HG03060 (cell line): Measurements from ENCODE around the gene ZNF621.
"Not testable (repeated sequence)": the region's sequence is repeated elsewhere in the genome, so short reads cannot be mapped to it uniquely, and the experiment has no call there.

Source experiments
- ATAC-seq: cut with Tn5 transposase; IDR thresholded peaks from one replicate; pipeline ENCODE4 v1.9.1; 2021; ENCODE audit warnings: low read depth, moderate number of reproducible peaks; ENCODE audit not compliant: unreplicated experiment

ZNF621 gene

GRCh38 chr3:40532252-40532651 lies 7.5 kb downstream of the ZNF621 start:
- no peak for ATAC-seq

DNA sequence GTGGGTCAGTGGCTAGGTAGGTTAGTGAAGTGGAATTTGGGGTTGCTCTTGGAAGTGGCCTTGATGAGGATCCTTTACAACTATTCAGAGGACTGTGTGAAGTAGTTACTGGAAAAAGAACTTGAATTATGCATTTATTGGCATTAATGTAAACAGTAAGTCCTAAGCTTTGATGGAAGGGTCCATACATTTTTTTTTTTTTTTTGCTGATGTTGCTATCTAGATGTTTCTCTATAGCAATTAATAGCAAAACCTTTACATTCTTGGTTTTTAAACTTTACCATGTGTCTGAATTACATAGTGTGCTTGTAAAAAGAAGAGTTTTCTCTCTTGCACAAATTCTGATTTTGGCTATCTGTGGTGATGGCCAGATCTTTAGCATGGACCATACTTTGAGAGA lies 9.5 kb downstream of the ZNF621 start:
- ATAC-seq: no peak

DNA sequence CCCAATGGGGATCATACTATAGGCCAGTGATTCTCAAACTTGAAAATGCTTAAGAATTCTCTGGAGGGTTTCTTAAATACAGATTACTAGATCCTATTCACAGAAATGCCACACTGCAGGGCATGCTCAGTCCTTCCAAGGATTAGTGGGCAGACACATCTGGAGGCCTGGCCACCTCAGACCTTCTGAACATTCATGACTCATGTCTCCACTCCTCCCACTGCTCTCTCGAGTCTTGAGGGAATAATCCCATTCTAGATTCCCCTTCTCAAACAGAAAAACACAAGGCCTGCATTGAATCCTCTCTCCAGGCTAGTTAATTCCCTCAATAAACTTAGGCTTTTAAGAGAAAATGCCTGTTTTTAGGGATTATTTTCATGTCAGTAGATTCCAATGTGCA lies 22.1 kb downstream of the ZNF621 start:
- no peak for ATAC-seq

DNA sequence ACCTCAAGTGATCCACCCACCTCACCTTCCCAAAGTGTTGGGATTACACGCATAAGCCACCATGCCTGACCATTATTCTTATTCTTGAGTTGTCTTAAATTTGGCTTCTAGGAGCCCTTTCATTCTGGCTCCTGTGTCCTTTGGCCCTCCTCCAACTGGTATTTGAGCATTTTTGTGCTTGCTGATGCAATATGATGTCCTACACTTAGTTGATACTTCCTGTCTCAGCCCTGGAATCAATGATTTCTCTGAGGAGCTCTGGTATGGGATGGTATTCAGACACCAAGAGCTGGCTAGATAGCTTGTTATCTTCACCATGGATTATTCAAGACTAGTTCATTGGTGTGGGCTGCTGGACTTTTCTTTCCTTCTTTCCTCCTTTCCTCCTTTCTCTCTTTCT lies 25.4 kb downstream of the ZNF621 start:
- ATAC-seq: no peak

DNA sequence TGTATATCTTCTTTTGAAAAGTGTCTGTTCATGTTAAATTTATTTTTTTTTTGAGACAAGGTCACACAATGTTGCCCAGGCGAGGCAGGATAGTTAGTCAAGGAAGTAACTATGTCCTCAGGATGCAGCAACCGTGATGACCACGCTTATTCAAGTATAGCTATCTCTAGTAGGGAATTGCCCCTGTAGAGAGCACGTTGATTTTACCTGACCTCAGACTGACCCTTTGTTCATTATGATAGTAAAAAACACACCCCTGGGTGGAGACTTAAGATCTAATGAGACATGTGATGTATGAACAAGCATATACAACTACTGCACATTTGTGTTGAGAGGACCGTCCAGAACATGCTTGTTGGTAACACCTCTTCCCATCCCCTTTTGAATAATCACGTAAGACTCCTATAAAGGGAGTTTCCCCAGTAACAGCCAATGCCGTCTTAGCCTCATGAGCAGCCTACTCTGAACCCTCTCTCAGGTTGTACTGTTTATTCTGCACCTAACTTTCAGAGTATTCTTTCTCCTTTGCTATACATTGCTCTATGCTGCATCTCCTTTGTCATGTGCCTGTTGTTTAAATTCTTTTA lies 32.9 kb downstream of the ZNF621 start:
- ATAC-seq: peak; percentile 44

DNA sequence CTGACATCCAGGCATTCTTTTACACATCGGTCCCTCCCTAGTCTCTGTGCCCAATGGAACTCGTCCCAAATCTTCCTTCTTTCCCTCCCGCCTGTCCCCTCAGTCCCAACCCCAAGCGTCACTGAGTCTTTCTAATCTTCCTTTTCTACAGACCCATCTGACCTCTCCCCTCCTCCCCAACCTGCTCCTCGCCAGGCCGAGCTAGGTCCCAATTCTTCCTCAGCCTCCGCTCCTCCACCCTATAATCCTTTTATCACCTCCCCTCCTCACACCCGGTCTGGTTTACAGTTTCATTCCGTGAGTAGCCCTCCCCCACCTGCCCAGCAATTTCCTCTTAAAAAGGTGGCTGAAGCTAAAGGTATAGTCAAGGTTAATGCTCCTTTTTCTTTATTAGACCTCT lies 37.7 kb downstream of the ZNF621 start:
- not testable (repeated sequence) for ATAC-seq

- ATAC-seq: not testable (repeated sequence)
Observed at GRCh38 chr3:40565629-40566028, 40.9 kb downstream of the ZNF621 start.

- no peak for ATAC-seq
Observed at GRCh38 chr3:40566694-40567093, 41.9 kb downstream of the ZNF621 start.

DNA sequence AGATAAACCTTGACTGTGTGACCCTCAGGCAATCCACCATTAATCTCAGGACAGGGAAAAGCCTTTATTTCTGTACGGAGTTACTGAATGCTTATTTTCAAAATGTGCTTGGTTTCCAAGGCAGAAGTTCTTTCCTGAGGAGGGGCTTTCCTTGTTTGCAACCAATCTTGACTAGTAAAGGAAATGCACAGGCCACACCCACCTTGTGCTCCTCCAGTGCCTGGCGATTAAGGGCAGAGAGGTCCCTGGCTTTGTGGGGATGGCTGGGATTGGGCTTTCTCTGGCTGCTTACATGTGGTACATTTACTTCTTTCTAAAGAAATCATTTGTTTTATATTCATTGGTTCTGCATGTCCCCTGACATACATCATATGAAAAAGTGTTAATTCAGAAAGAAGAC lies 47.8 kb downstream of the ZNF621 start:
- ATAC-seq: no peak

DNA sequence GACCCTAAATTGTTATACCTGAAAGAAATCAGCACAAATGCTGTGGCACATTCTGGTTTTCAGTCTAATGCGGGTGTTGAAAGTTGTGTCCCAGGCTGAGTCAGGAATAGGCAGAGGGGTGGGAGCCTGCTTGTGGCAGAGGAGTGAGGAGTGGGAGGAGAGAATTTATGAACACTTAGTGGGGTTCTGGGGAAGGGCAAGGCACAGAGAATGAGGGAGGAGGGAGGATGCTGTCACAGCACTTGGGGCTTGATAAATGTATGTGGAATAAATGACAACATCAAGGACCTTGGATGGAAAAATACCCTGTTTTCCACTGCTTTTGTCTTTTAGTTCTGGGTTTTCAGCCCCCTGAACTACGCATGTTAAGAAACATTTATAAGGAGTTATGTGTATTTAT lies 49.3 kb downstream of the ZNF621 start:
- ATAC-seq: no peak

DNA sequence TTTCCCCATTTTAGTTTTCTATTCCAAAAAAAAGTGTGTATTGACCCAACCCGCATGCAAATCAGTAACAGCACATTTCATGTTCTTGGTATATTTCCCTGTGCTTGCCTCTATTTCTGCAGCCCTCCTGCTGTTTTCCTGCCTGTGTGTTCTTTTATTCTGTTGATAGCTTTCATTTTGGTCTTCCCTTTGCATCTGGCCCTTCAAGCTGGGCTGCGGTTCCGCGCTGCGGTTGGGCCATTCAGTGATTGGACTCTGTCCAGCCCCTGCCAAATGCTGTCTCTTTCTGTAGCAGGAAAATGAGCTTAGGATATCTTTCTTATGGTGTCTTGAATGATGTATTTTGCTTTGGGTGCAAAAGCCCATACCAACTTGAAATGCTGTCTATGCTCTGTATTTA lies 49.9 kb downstream of the ZNF621 start:
- ATAC-seq: no peak

DNA sequence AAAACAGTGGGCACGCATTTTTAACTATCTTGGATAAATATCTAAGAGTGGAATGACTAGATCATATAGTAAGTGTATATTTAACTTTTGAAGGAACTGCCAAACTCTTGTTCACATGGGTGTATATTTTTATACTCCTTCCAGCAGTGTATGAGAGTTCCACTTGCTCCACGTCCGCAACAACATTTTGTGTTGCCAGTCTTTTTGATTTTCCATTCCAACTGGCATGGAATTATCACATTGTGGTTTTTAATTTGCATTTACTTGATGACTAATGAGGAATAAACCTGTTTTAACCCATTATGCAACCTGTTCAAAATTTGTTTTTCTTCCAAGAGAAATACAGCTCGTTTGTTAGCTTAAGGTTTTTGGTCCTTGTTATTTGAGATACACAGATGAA lies 51.6 kb downstream of the ZNF621 start:
- no peak for ATAC-seq

DNA sequence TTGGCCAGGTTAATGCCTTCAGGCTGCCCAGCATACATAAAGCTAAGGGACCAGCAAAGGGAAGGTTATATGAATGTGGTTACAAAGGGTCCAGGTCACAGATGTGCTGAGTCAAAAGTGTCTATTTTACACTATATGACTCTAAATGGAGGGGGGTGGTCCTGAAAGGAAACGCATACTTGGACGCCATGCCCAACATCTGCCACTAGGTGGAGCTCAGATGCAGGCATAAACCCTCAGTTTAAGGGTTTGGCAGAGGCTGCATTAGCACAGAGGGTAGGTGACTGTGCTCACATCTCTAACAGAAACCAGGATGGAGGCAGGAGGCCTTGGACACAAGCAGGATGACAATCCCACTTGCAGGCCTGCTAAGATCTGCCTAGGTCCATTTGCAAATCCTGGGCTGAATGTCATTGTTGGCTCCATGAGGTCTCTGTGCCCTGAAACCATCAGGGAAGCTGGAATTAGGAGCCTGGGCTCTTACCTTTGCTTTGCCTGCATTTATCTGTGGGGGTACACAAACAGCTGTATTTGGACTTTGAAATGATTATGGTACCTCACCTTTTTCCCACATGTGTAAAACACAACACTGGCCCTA lies 55.8 kb downstream of the ZNF621 start:
- no peak for ATAC-seq

- no peak for ATAC-seq
Observed at GRCh38 chr3:40581166-40581565, 56.4 kb downstream of the ZNF621 start.

DNA sequence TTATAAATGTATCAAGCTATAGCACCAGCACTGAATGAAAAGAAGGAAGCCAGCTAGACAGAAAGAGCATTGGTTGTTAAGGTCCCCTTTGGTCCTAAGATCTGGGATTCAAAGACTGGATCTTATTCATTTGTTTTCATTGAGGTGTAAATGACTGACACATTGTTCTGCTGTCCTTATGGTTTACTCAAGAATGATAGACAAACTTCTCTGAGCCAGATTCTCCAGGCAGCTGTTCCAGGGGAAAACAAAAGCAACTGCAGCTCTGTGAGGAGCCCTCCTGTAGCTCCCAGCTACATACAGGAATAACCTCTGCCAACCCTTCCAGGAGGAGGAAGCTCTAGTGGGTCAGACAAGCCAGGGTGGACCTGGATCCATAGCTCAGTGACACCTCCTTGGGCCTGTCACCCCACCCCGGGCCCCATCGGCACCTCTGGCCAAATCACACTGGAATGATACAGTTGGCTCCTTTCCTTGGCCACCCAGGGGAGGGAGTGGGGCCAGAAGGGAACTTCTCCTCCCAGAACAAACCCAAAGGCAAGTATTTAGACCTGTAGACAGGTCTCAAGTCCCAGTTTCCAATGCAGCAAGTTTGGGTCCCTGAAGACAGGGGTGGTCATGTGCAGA lies 57.8 kb downstream of the ZNF621 start:
- no peak for ATAC-seq

DNA sequence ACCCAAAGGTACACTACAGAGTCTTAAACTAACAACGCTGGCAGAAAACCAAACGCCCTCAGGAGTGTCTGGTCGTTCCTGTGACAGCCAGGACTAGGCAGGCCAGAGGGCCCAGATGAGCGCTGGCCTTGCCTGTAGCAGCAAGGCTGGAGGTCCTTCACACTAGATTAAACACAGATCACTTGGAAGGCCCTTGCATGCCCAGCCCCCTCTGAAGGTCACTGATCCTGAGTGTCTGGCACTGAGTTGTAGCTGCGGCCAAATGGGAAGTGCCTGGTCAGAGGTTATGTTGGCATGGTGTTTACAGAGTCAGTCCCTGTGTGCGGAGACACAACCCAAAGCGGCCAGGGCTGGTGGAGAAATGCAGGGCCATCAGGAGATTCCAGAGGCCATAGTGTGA lies 58.9 kb downstream of the ZNF621 start:
- ATAC-seq: no peak

DNA sequence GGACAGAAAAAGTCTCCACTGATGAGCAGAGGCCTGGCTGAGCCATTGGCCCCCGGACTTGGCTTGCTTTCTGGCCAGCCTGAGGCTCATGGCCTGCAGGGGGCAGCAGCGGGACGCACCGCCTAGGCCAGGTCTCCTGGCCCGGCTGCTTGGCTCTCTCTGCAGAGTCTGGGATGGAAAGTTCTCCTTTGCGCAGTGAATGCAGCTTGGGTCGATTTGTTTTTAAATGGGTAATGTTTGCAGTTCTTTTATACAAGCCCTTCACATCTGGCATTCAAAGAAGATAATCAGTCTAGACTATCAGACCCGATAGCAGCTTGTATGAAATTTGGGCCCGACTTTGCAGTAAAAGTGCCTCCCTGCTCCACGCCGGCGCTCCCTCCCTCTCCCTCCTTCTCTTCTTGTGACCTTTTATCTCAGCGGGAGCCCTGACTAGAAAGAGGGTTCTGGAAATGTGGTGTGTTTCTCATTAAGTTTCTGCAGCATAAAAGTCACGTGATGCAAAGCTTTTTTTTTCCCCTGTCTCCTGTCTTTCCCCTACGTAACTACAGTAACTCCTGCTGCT lies 59.9 kb downstream of the ZNF621 start:
- peak; percentile 36 for ATAC-seq

DNA sequence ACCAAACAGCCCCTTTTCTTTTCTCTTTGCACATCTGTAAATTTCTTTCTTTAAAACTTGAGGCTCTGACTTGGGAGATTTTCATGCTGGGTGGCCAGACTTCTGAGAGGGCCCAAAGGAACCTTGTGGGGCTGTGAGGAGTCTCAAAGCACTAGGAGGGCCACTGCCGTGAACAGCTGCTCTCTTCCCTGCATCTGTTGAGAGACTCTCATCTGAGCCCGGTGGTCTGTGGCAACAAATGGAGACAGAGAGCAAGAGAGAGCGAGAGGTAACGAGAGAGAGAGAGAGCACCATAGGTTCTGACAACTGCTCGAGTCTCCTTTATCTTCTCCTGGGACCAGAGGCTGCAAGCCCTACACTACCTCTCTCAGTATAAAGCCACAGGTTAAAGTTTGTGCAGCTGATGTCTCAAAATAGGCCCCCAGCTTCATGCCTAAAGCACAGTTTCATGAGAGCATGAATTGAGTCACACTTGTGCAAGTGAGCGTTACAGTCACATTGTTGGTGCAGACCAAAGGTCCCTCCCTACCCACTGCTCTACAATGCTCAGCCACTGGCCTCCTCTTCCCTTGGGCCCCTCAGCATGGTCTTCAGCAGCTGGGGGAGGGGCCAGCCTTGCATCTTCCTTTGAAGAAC lies 60.7 kb downstream of the ZNF621 start:
- peak; percentile 66 for ATAC-seq

DNA sequence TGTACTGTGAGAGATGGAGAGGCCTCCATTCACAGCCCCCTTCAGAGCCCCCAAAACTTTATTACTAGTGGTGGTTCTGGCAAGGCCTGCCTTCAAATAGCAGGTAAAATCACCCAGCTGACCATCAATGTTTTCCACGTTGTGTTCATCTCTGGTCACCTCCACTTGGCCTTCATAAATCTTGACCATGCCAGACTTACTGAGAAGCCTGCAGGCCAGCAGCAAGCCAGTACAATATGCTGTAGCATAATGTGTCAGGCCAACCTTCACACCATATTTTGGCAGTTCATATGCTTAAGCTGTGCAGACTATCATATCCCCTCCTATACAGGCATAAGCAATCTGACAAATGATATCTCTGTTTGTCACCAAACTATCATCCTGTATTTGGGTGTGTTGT lies 62.1 kb downstream of the ZNF621 start:
- ATAC-seq: no peak

DNA sequence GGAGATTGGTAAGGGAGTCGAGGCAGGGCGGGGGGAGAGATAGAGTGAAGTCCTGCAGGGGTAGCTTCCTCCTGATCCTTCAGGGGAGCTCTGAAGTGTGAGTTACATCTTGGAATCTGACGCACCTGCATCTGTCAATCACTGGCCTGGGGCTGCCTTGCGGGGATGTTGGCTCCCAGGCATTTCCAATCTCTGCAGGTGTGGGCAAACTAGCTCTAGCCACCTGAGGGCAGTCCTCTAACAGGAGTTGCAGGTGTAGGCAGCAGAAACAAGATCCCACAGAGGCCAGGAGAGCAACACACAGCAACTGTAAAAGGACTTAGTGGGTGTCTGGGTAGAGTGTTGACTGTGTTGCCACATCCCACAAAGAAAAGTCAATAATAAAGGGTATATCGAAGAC lies 63.6 kb downstream of the ZNF621 start:
- no peak for ATAC-seq
